K562 (cell line): ENCODE results near the gene FFAR1. TPM values are rescaled to one million over a fixed set of nuclear protein-coding genes. Genes with fewer than 3 reads are reported as not detected.

Experiments
- ATAC-seq: fragments of 200-7000 bp; cut with Tn5 transposase; 3 replicates; pipeline ENCODE4 v1.9.1; 2020; ENCODE audit warnings: moderate library complexity
- BruUV-seq: library from RNA; stranded (reverse); fragments of 400-500 nt; replicated peaks from 2 replicates; lab custom pipeline; 2021; lab: Mats Ljungman, UMichigan
- CTCF ChIA-PET: fragments of 300-600 bp; formaldehyde crosslinking; extraction: SDS; loops from one replicate; lab custom pipeline; 2021; ENCODE audit warnings: low intra/inter-chr PET ratio; lab: Yijun Ruan, JAX
- POLR2A ChIA-PET: fragments of 300-600, 350-650 bp; sonication (Branson Sonifier 250); formaldehyde crosslinking; extraction: SDS; loops from one replicate; lab custom pipeline; 2021; ENCODE audit warnings: antibody characterized with exemption, inconsistent platforms; lab: Yijun Ruan, JAX
- DNase-seq, 4 experiments: peaks; one replicate each; pipeline versions ENCODE4 v3.0.0 to v3.0.0-alpha.2; 2011 to 2018; ENCODE audit warnings: low spot score in 3 of 4, mixed read lengths in 3 of 4; ENCODE audit errors: extremely low read depth in 1 of 4
- FAIRE-seq: peaks from 2 replicates; lab custom pipeline; 2011; peaks lifted over from hg19 to GRCh38; lab: Jason Lieb, UNC
- H2AFZ ChIP-seq: 2 replicates; pipeline ENCODE4 v1.6.0; 2011; ENCODE audit warnings: low read depth, low read length, control low read depth, inconsistent platforms
- H3K27ac ChIP-seq: fragments of 200-600 bp; 3 replicates; pipeline ENCODE4 v1.8.0; 2011; ENCODE audit warnings: low read depth, mild to moderate bottlenecking, control low read depth, inconsistent platforms, low read length, moderate library complexity, mixed read lengths; ENCODE audit errors: extremely low read depth
- H3K27me3 ChIP-seq, 2 experiments: fragments of 300-600 bp in 1 of 2; 2 replicates in 1 of 2; 3 replicates in 1 of 2; pipeline versions ENCODE4 v1.6.0 to v1.8.0; 2011; ENCODE audit warnings: inconsistent platforms in 2 of 2, low read length in 2 of 2, mild to moderate bottlenecking in 1 of 2, mixed read lengths in 1 of 2, moderate library complexity in 1 of 2; ENCODE audit not compliant: control insufficient read depth in 2 of 2, insufficient read depth in 2 of 2
- H3K36me3 ChIP-seq: fragments of 300-600 bp; 3 replicates; pipeline ENCODE4 v1.8.0; 2011; ENCODE audit warnings: mild to moderate bottlenecking, low read length, inconsistent platforms; ENCODE audit not compliant: control insufficient read depth, insufficient read depth
- H3K4me1 ChIP-seq, 2 experiments: fragments of 200-600 bp in 1 of 2; replicated peaks in 1 of 2; 2 replicates in 1 of 2; 3 replicates in 1 of 2; pipeline versions ENCODE4 v1.5.1 to v1.8.0; 2011; ENCODE audit warnings: inconsistent platforms in 2 of 2, low read length in 2 of 2, mild to moderate bottlenecking in 1 of 2, mixed read lengths in 1 of 2, moderate library complexity in 1 of 2; ENCODE audit not compliant: control insufficient read depth in 2 of 2, insufficient read depth in 2 of 2
- H3K4me2 ChIP-seq: 2 replicates; pipeline ENCODE4 v1.6.1; 2011; ENCODE audit warnings: low read length, control low read depth, inconsistent platforms, mixed read lengths; ENCODE audit not compliant: insufficient read depth
- H3K4me3 ChIP-seq: fragments of 200-600 bp; sonication (generic), shearing (Covaris generic); 2 replicates; pipeline ENCODE4 v1.5.1; 2016; ENCODE audit warnings: control low read depth, inconsistent platforms
- H3K79me2 ChIP-seq: fragments of 200-600 bp; 3 replicates; pipeline ENCODE4 v1.8.0; 2011; ENCODE audit warnings: low read length, inconsistent platforms; ENCODE audit not compliant: control insufficient read depth, insufficient read depth
- H3K9ac ChIP-seq, 2 experiments: 2 replicates each; pipeline versions ENCODE4 v1.6.0 to v1.6.1; 2011; ENCODE audit warnings: low read depth in 2 of 2, low read length in 2 of 2, control low read depth in 1 of 2, inconsistent platforms in 1 of 2, mild to moderate bottlenecking in 1 of 2, mixed read lengths in 1 of 2; ENCODE audit not compliant: insufficient read depth in 1 of 2
- H3K9me1 ChIP-seq: one replicate; pipeline ENCODE4 v1.6.0; 2011; ENCODE audit warnings: inconsistent platforms, mild to moderate bottlenecking, low read length, moderate library complexity; ENCODE audit not compliant: control insufficient read depth, insufficient read depth
- H3K9me3 ChIP-seq: replicated peaks from 2 replicates; pipeline ENCODE4 v1.5.1; 2011; ENCODE audit warnings: low read depth, low read length, inconsistent platforms; ENCODE audit not compliant: control insufficient read depth, insufficient read depth
- H4K20me1 ChIP-seq: replicated peaks from 2 replicates; pipeline ENCODE4 v1.6.1; 2011; ENCODE audit warnings: low read length, inconsistent platforms, mixed read lengths; ENCODE audit not compliant: control insufficient read depth, insufficient read depth
- BRD4 ChIP-seq: fragments of 200-600 bp; sonication (generic); IDR thresholded peaks from 2 replicates; pipeline ENCODE4 v1.6.1; 2017; ENCODE audit warnings: inconsistent platforms
- DEAF1 ChIP-seq: fragments of 450-650 bp; formaldehyde crosslinking; IDR thresholded peaks from 2 replicates; pipeline ENCODE4 v1.4.0; 2020; ENCODE audit warnings: mild to moderate bottlenecking, moderate library complexity
- DIDO1 ChIP-seq: fragments of 450-650 bp; IDR thresholded peaks from 2 replicates; pipeline ENCODE4 v1.6.1; 2016; ENCODE audit warnings: low read depth, missing biosample characterization, missing genetic modification characterization
- NCOA1 ChIP-seq: fragments of 450-650 bp; IDR thresholded peaks from 2 replicates; pipeline ENCODE4 v1.6.1; 2016; ENCODE audit warnings: low read depth
- NFIX ChIP-seq: fragments of 250-450 bp; sonication (Bioruptor Pico); IDR thresholded peaks from 2 replicates; pipeline ENCODE4 v1.4.0; 2020; ENCODE audit warnings: low read depth, mild to moderate bottlenecking, moderate library complexity
- PURB ChIP-seq: sonication (generic); formaldehyde crosslinking; IDR thresholded peaks from 2 replicates; pipeline ENCODE4 v1.9.0; 2021; ENCODE audit warnings: low read depth, mild to moderate bottlenecking, missing genetic modification reagents
- RFX7 ChIP-seq: fragments of 250-450 bp; sonication (Bioruptor Pico); IDR thresholded peaks from 2 replicates; pipeline ENCODE4 v1.5.1; 2021; ENCODE audit warnings: mild to moderate bottlenecking
- RREB1 ChIP-seq: fragments of 250-450 bp; sonication (Bioruptor Pico); IDR thresholded peaks from 2 replicates; pipeline ENCODE4 v1.4.0; 2020
- TEAD1 ChIP-seq, 2 experiments: fragments of 450-650 bp in 1 of 2; sonication (generic) in 1 of 2; formaldehyde crosslinking; IDR thresholded peaks; 2 replicates each; pipeline versions ENCODE4 v1.4.0 to v1.8.0; 2020 to 2022; ENCODE audit warnings: mild to moderate bottlenecking in 2 of 2, missing genetic modification reagents in 1 of 2
- TEAD2 ChIP-seq: fragments of 450-650 bp; IDR thresholded peaks from 2 replicates; pipeline ENCODE4 v1.6.1; 2016; ENCODE audit warnings: missing genetic modification characterization, control low read depth, missing compliant biosample characterization
- XRCC3 ChIP-seq: fragments of 450-650 bp; IDR thresholded peaks from 2 replicates; pipeline ENCODE4 v1.6.1; 2017; ENCODE audit warnings: mild to moderate bottlenecking, moderate library complexity
- ZNF398 ChIP-seq: fragments of 250-450 bp; sonication (Bioruptor Pico); IDR thresholded peaks from 2 replicates; pipeline ENCODE4 v1.8.0; 2021; ENCODE audit warnings: moderate library complexity, mild to moderate bottlenecking, inconsistent platforms
- ZSCAN32 ChIP-seq: fragments of 450-650 bp; formaldehyde crosslinking; IDR thresholded peaks from 2 replicates; pipeline ENCODE4 v1.4.0; 2020; ENCODE audit warnings: mild to moderate bottlenecking, moderate library complexity
- WGBS: fragments of 100-300 bp; shearing (Covaris generic); methylation state at CpG from one replicate; pipeline ENCODE4 v1.1.6; 2016; ENCODE audit warnings: low coverage, mixed read lengths; ENCODE audit not compliant: insufficient coverage; ENCODE audit errors: missing lambda C conversion rate; 5-methylcytosine and 5-hydroxymethylcytosine counted together
- in situ Hi-C: fragments of 300-500 bp; cut with MboI; formaldehyde crosslinking; loops from 4 replicates; pipeline ENCODE4 v1.15.0; 2018; ENCODE audit warnings: inconsistent platforms, mixed read lengths
- intact Hi-C: fragments of 100-400 bp; cut with micrococcal nuclease; formaldehyde crosslinking; loops from 2 replicates; pipeline ENCODE4 v1.14.2; 2022
- polyA plus RNA-seq, 8 experiments: library from polyadenylated mRNA; depleted of rRNA in 4 of 8; stranded (reverse) in 5 of 8; unstranded in 3 of 8; fragments of >200 nt; fragmentation: Nextera tagmentation in 2 of 8; fragmentation: Illumina TruSeq in 1 of 8; extraction: Ambion mirVana in 2 of 8; extraction: Trizol in 1 of 8; gene quantifications; 2 replicates each; pipeline versions ENCODE4 v1.2.1 to v1.2.3, GENCODE V29; 2011 to 2014; ENCODE audit warnings: inconsistent platforms in 1 of 8, missing spikeins in 1 of 8
- total RNA-seq, 7 experiments: library from RNA; depleted of rRNA in 6 of 7; stranded (reverse); fragments of >200 nt in 6 of 7; fragmentation: Illumina TruSeq in 2 of 7; extraction: Trizol in 2 of 7; gene quantifications; 2 replicates each; pipeline versions ENCODE4 v1.2.1 to v1.2.3, GENCODE V29; 2011 to 2021; ENCODE audit warnings: low replicate concordance in 1 of 7

The FFAR1 gene
- total and polyA plus RNA-seq, 9 of the 15 experiments (the other 6 are each of a cell fraction or from before 2014, with no cell fraction given): not detected

GRCh38 chr19:35320065-35320713 is 27.5 kb upstream of the FFAR1 start:
- Histone ChIP-seq H3K27me3 (no peaks in the 10 kb centered on the region), H4K20me1 (no peaks in the 10 kb centered on the region), H3K4me3 (no peak overlapping the region), H3K79me2 (no peaks in the 10 kb centered on the region), H3K9me1 (no peaks in the 10 kb centered on the region), H3K27ac (no peak overlapping the region; the same call in 2 of the 3 replicates), H3K4me1 (peaks cover 37% of the 10 kb centered on the region in 2 experiments), H2AFZ (peak overlapping the region; percentile 52), H3K4me2 (no peak overlapping the region), H3K9me3 (peaks cover 3% of the 10 kb centered on the region; the same call in 1 of the 2 replicates), H3K9ac (peak overlapping the region in 1 of 2 experiments; percentile 8; a peak in 1 of 4 replicates), H3K36me3 (no peaks in the 10 kb centered on the region; the same call in 2 of the 3 replicates)
- DNase-seq (peak in 1 of 4 experiments; percentile 5), ATAC-seq (no peak), FAIRE-seq (no peak)
- ChIA-PET CTCF (no interaction called here), POLR2A (interaction anchor here (0.5 to 1.4 kb wide), 6 partner anchors 8 to 68 kb away, joined by 3 to 5 read pairs (median 4); no protein-coding TSS in a partner anchor)
- WGBS: 80% methylated on average over 11 of the region's 12 CpGs
- intact Hi-C loops (no loop called here), in situ Hi-C loops (no loop called here)
- no TSS peak for BruUV-seq
- no peak for TF ChIP-seq XRCC3
- TF ChIP-seq DIDO1: no peak
- no peak for TF ChIP-seq BRD4
- TF ChIP-seq NFIX: no peak
- no peak for TF ChIP-seq ZNF398
- no peak for TF ChIP-seq PURB
- TF ChIP-seq TEAD2 (tag): no peak
- TF ChIP-seq NCOA1: no peak
- TF ChIP-seq ZSCAN32: no peak
- TF ChIP-seq TEAD1 (CRISPR knock-in tag; IDR thresholded peaks at IDR 0.05): no peak
- TF ChIP-seq DEAF1: no peak
- no peak for TF ChIP-seq RREB1
- no peak for TF ChIP-seq RFX7 (CRISPR knock-in tag)
